HPDE6-E6E7 (cell line): ENCODE results near the gene CRTAC1.
"Not testable (repeated sequence)": the region's sequence is repeated elsewhere in the genome, so short reads cannot be mapped to it uniquely, and the experiment has no call there.

Experiments used
- DNase-seq: peaks from one replicate; pipeline ENCODE4 v3.0.0; 2011; ENCODE audit warnings: missing footprints; ENCODE audit errors: extremely low spot score

CRTAC1 gene

DNA sequence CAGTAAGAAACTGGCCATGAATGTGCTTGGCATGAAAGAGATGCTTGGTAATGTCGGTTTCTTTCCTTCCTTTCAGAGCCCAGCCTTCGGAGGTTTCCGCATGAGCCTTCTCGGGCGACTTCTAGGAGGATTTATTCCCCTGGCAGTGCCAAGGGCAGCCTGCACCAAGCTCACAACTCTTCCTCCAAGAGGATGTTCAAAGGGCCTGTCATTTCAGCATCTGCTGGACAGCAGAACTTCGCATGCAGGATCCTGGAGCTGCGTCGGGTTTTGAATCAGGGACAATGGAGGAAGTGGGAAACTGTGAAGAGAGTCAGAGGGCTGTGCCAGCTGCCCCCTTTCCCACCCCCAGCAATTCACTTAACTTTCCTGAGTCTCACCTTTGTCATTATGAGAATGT is 159.4 kb downstream of the CRTAC1 start:
- no peak for DNase-seq

DNA sequence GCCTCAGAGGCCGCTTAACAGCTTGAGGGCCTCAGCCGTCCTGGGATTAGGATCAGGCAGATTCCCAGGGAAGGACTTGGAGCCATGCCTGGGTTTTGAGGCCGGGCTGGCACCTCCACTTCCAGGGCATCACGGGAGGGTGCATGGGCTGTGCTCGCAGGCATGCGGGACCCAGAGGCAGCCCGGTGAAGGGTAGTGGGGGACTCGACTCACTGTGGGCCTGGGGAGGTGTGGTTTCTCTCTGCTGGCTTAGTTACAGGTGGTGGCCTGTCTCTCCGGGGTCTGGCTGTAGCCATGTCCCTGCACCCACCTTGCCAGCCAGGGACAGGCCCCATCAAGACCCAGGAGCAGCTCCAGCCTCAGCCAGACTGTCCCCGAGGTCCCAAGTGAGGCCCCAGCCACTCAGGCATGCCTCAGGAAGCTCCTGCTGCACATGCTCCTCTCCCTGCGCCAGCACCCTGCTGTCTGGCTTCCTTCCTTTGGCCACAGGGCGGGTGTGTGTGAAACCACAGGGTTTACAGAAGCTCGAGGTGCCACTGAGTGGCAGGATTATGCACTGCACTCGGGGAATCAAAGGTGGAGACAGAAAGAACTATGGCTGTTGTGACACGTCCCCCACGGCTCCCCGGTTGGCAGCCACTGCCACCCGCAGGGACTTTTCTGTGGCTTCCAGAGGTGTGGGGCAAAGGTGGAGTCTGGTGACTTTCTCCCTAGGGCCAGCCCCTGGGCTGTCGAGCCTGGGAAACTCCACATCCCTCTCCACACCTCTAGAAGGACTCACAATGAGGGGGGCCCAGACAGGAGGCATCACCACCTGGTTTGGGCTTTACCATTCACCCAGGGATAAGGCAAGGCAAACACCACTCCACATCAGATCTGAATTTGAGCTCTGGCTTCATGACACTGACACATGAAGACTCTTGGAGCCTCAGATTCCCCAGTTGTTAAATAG is 161.1 kb downstream of the CRTAC1 start:
- DNase-seq = peak; percentile 97

DNA sequence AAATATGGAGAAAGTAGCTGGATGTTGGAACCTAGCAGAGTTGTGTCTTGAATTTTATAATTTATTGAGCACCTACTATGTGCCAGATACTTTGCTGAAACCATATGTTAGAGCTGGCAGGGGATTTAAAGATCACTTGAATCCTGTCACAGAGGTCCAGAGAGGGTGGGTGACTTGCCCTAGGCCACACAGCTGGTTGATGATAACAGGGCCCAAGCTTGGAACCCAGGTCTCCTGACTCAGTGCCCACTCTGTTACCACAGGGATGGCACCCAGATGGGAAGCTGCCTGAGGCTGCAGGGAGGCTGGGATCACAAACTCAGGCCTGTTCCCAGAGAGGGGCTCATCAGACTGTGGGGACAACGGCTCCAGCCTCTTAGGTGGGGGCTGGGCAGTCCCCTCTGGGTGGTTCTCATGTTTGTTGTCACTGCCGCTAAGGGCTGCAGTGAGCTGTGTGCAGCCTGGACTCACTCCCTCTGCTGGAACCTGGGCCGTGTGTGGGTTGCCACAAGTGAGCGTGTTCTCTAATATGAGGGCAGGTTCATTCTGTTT is 162.2 kb downstream of the CRTAC1 start:
- DNase-seq = no peak

DNA sequence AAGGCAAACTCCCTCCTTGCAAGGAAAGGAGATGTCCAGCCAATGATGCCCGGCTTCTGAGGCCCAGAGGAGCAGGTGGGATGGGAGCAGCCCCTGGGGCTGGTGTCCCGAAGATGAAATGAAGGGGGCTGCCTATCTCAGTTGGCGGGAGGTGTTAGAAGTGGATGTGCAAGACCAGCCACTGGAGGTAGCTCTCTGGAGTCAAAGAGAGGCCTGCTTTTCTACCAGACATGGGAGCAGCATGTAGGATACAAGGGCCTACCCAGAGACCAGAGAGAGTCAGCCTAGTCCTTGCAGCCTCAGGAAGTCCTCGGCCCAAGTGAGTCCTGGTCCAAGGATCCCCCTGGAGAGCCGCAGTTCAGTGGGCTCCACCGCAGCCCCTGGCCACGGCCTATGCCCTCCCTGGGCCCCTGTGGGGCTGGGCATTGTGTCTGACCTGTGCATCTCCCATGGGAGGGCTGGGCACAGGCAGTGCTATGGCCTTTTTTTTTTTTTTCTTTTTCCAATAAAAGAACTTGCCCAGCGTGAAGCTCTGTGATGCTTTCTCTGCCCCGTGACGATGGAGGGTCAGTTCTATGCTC is 163.1 kb downstream of the CRTAC1 start:
- no peak for DNase-seq

DNA sequence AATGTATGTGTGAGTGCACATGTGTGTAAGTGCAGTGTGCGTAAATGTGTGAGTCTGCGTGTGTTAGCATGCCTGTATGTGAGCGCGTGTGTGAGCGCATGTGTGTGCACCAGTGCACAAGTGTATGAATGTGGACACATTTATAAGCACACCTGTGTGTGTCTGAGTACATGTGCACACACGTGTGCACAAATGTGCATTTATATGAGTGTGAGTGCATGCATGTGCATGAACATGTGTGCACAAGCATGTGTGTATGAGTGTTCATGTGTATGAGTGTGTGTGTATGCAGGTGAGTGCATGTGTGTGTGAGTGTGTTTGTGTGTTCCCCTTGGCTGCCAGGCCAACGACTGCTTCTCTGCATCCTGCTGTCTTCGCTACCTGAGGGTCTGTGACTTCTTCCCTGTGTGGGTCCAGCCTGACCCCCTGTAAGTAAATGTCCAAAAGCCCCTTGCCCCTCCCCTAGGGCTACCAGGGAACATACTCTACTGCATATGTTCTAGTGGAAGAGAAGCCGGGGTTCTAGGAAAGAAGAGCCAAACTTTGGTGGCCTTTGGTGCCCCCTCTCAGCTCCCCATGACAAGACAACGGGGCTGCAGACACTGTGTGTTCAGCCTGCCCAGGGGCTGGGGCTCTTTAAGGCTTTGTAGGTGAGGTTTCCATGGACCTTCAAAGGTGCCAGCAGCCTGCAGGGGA is 163.7 kb downstream of the CRTAC1 start:
- DNase-seq = no peak

DNA sequence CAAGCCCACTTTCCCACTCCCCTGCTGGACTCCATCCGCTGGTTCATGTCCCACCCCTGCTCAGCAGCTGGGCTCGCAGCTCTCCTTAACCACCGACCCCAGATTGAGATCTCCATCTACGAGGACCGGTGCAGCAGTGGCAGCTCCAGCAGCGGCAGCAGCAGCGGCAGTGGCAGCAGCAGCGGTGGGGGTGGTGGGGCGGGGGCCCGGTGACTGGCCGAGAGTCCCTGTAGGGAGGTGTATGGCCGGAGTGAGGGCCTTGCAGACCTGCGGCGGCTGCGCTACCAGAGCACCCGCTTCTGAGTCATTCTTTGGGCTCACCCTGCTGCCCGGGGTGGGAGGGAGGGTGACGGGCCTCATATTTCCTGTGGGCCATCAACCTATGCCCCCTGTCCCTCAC is 164.9 kb downstream of the CRTAC1 start:
- DNase-seq = no peak

DNA sequence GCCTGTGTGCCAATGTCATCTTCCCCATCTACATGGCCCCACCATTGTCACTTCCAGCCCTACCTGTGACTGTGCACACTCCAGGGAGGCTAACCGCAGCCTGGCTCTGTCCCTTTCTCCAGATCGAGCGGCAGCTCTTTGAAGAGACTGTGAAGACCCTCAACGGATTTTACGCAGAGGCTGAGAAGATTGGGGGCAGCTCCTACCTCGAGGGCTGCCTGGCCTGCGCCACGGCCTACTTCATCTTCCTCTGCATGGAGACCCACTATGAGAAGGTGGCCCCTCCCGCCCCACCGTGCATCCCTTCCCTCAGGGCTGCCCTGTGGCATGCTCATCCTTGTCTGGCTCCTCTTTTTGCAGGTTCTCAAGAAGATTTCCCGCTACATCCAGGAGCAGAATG is 166.6 kb downstream of the CRTAC1 start:
- no peak for DNase-seq

DNA sequence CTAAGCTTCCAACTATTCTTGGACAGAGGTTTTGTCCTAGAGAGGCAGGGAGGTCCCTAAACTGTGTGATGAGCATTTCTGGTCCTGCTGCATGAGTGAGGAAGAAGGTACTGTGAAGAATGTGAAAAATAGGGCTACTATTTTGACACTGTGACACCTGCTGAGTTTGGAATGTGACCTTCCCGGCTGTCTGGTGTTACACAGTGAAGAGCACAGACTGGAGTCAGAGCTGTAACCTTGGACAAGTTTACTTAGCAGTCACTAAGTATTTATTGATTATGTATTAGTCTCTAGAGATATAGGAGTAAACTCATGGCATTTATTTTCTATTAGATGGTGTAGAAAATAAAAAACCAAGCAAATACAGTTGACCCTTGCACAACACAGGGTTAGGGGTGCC is 168.5 kb downstream of the CRTAC1 start:
- no peak for DNase-seq

DNA sequence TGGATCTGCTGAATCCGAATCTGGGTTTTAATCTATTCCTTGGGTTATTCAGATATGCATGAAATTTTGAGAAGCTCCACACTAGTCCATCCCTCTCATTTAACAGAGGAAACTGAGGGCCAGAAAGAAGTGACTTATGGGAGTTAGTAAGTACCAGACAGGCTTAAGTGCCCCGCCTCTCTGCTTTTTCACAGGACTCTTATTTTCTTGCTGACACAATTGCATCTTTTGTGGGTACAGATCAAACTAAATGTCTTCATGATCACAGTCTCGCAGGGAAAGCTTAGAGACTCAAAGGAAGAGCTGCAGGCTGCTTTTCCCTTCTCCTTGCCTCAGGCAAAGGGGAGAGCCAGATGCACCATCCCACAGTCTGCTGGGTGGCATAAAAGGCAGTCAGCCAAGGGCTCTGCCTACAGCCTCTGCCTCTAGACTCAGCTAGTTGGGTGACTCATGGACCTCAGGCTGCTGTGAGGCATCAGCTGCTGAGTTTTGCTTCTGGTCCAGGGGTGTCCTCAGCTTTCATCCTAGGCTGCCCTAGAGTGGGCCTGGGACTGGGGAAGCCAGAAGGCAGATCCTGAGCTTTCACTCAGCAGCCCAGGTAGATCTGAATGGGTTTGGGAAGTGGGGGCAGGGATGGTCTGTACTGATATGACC is 169.2 kb downstream of the CRTAC1 start:
- peak; percentile 84 for DNase-seq

DNA sequence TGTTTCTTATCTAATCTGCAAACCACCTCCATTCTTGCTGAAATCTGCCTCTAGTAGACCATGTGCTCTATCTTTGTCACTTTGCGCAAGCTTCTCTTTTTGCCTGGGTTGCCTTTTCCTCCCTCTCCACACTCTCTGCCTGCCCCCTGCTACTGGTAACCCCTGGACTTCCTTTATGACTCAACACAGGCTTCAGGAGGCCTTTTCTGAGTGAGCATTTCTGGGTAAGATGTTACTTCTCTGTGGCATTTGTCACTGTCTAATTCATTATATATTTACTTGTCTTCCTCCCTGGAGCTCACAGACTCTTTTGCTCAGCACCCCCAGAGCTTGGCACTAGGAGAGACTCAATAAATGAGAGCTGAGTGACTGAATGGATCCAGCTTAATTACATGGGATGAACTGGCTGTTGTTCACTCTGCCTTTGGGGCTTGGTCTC is 172.4 kb downstream of the CRTAC1 start:
- no peak for DNase-seq

DNA sequence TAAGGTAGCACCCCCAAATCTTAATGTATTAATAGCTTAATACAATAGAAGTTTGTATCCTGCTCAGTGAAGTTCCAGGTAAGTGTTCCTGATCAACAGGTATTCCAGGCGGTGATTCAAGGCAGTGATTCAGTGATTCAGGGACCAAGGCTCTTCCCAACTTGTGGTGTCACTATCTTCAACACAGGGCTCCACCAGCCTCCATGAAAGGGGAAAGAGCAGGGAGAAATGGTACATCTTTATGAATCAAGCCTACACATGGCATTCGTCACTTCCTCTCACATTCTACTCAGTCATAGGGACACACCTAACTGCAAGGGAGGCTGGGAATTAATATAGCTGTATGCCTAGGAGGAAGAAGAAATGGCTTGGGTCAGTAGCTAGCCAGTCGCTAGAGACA is 175.7 kb downstream of the CRTAC1 start:
- DNase-seq = no peak

DNA sequence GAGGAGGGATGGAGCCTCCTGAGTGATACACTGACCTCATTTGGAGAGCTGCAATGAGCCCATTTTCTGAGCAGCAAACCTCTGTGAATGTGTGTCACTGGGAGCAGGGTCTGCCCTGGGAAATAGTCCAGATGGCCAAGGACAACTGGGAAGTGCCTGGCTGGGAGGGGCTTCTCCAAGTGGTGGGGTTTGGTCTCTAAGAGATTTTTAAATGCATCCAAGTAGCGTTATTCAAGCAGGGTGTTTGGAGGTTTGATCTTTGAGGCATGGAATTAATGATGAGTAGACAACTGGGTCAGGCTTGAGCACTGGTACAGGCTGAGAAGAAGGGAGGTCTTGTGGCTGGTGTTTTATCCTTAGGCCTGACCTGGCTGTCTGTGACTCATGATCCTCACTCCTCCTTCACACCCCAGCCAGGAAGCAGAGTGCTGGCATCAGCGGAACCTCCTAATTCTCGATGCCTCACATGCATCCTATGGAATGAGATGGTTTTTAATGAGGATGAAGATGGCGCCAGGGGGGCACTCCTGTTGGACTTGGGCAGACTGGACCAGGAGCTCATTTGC is 177.5 kb downstream of the CRTAC1 start:
- DNase-seq = no peak

DNA sequence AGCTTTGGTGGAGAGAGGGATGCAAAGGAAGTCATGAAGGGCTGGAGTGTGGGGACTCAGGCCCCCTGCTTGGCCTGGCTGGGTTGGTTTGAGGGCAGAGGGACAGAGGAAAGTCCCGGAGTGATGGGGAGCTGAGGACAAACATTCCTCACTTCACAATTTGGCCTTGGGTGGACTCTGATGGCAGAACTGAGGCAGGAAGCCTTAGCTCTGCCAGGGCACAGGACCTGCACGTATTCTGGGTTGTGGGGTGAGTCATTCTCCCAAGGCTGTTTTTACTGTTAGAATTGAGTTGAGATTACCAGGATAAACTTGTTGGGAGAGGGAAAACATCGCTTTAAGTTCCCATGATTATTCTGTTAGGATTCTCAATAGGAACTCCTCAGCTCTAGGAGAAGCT is 178.1 kb downstream of the CRTAC1 start:
- no peak for DNase-seq

DNA sequence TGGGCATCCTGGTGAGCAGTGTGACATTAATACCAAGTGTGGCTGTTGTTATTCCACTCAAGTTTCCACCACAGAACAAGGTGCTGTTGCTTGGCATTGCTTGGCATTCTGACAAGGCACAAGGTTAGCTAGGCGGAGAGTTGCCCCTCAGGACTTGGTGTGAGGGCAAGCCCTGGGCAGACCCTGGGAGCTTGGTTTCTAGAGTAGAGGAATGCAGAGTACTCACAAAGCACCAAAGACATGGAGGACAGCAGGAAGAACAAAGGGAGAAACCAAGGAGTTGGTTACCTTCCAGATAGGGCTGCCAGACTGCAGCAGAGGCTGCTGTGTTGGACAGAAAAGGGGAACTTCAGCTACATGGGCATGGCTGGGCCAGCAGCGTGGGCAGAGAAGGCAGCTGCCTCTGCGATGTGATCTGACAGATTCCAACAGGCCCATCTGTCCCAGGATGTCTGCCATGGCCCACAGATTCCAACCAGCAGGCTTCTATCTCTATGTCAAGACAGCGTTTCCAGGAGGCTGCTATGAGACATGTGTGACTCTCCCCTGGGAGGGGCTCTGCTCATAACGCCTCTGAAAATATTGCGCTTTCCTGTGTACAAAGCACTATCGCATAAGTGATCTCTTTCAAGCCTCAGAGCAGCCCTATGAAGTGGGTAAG is 178.9 kb downstream of the CRTAC1 start:
- DNase-seq = no peak

DNA sequence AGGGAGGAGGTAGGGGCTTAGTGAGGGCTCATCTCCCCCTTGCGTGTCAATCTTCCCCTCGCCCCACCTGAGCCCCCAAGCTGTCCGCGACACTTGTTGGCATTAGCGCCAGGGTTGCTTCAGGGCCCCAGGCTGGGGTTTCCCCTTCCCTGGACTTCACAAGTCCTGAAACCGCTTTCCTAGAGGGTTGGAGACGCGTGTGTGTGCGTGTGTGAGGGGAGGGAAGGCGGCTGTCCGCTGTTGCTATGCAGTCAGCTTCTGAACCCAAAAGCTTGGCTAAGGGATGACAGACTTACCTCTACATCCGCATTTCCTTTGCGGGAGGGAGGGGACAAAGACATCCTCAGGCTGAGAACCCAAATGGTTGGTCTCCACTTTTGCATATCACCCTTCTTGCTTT is 180.0 kb downstream of the CRTAC1 start:
- no peak for DNase-seq

DNA sequence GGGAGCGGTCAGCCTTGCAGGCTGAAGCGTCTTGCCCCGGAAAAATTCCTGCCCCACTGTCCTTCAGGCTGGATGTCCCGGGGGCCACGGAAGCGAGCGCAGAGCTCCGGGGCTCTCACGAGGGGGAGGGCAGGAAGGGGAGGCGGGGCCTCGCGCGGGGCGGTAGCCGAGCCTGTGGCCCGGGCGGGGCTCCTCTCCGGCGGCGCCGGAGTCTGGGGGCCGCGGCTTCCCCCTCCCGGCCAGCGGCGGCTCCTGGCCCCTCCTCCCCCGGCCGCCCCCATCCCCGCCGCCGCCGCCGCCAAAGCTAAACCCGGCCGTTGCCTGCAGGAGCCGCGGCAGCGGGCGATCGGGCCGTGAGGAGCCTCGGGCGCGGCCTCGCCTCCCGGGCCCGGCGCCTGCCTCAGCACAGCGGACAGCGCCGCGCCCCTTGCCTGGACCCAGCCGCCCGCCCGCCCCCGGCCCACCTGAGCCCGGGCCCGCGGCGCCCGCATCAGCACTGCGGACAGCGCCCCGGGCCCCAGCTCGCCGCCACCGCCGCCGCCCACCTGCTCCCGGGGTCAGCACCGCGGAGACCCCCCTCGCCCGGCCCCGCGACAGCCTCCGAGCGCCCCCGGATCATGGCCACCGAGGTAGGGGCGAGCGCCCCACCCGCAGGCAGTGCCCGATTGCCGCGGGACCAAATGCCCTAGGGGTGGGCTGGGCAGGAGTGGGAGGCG is 180.6 kb downstream of the CRTAC1 start, which contains the start of gene GOLGA7B:
Gene GOLGA7B (plus strand): TSS at position 157 of the 716 bp plus-strand sequence. CDS start 461 bp downstream, at position 618.
- peak; percentile 44 for DNase-seq

DNA sequence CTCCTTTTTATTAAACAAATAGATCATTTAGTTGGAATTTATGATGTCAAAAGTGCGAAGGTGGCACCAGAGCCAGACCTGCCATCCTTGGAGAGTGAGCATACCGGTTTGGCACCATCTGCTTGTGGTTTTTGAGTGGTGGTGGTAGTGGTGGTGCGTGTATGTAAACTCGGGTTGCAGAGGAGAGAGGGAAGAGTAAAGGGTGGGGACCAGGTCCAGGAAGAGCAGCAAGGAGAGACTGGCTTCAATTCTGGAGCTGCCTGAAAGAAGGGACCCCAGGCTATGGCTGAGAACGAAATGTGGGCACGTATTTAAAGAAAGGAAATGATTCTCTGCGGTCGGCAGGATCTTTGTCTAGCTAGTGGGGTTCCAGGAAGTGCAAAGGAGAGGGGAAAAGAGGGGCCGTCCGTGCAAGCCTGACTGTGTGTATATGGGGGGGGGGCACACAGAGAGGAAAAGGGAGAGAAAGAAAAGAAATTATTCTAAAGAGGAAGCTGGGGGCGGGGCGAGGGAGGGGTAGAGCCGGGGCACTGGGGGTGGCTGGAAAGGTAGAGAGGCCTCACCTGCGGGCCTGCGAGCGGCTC is 181.2 kb downstream of the CRTAC1 start:
- DNase-seq = peak; percentile 53

DNA sequence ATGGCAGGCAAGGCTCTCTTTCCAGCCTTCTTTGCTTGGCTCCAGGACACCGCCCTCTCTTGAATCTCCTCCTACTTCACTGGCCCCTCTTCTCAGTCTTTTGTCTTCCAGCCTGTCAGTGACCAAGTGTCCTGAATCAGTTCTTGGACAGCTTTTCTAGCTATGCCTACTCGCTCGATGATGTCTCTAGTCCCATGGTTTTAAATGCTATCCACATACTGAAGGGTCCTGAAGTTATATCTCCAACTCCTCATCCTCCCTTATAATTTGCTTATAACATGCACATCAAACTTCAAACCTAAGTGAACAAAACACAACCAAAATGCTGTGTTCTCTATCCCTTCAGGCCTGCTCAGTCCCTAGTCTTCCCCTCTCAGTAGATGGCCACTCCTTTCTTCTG is 185.7 kb downstream of the CRTAC1 start:
- DNase-seq = no peak

DNA sequence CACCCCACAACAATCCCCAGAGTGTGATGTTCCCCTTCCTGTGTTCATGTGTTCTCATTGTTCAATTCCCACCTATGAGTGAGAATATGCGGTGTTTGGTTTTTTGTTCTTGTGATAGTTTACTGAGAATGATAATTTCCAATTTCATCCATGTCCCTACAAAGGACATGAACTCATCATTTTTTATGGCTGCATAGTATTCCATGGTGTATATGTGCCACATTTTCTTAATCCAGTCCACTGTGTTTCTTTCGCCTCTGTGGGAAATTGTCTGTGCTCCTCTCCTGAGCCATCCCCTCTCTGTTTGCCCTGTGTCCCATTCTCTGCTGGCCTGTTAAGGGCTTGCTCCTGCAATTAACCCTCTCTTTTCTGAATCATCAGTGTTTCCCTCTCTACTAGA is 186.4 kb downstream of the CRTAC1 start:
- not testable (repeated sequence) for DNase-seq

DNA sequence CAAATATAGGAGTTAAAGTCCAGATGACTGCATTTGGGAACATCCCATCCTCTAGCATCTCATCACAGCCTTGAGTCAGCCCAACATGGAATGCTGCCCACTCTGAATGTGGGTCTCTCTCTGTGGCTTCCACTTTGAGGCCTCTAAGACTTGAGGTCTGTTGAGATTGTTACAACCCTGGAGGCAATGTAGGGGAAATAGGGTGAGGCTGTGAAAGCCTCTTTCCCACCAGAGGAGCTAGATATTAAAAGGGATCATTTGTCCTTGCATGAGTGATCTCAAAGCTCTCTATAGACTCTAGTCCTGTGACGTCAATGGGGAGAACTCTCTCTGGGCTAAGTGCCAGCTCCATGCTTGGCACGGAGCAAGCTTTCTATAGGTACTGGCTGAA is 187.1 kb downstream of the CRTAC1 start:
- DNase-seq = no peak
